ENCODE measurements around the gene EPS8L1. TPM values are rescaled to one million over a fixed set of nuclear protein-coding genes. Genes with fewer than 3 reads are reported as not detected.

The EPS8L1 gene
- total RNA-seq, 1 donor from 2014 or later = 0.88 TPM

DNA sequence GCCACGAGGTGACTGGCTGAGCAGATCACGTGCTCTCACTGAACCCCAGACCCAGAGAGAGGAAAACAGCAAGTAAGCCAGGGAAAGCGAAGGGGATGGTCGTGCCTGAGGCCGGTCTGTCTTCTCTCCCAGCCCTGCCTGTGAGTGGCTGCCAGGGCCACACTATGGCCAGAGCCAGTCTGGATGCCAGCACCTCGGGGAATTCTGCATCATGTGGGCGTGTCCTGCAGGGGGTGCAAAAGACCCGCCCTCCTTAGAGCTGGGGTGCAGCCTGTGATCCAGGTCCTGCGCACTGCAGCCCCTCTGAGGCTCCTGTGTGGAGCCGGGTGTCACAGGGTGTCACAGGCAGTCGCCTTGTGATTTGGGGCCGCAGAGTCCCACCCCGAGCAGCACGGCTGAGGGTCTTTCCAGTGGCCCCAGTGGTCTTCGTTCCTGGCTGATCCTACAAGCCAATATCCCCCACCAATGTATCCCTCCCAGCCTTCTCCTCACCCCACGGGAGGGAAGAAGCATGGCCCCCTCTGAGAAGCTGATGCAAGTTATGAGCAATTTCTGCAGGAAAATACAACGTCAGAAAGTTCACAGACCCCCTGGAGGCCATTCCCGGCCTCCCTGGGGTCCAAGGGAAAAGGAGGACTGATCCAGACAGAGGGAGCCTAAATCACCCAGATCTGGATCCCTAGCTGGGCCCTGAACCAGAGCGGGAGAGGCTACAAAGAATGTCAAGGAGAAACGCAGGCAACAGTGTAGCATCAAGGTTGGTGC is 34.0 kb downstream of the EPS8L1 start:
- Histone ChIP-seq H3K27me3 (ENCODE audit: low read depth) (no peaks in the 10 kb centered on the region), H3K4me1 (peaks cover 41% of the 10 kb centered on the region), H3K36me3 (peaks cover 48% of the 10 kb centered on the region), H3K27ac (replicated peaks) (peak overlapping the region; percentile 40), H3K4me3 (no peak overlapping the region), H3K9me3 (replicated peaks) (no peaks in the 10 kb centered on the region)
- DNase-seq = no peak
- TF ChIP-seq, protein P1, sequence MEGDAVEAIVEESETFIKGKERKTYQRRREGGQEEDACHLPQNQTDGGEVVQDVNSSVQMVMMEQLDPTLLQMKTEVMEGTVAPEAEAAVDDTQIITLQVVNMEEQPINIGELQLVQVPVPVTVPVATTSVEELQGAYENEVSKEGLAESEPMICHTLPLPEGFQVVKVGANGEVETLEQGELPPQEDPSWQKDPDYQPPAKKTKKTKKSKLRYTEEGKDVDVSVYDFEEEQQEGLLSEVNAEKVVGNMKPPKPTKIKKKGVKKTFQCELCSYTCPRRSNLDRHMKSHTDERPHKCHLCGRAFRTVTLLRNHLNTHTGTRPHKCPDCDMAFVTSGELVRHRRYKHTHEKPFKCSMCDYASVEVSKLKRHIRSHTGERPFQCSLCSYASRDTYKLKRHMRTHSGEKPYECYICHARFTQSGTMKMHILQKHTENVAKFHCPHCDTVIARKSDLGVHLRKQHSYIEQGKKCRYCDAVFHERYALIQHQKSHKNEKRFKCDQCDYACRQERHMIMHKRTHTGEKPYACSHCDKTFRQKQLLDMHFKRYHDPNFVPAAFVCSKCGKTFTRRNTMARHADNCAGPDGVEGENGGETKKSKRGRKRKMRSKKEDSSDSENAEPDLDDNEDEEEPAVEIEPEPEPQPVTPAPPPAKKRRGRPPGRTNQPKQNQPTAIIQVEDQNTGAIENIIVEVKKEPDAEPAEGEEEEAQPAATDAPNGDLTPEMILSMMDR (IDR thresholded peaks at IDR 0.05; ENCODE audit: borderline replicate concordance) = no peak
- intact Hi-C loops (cut with micrococcal nuclease) = no loop called here

GRCh38 chr19:55111238-55111831 is 35.7 kb downstream of the EPS8L1 start:
- peaks cover 57% of the 10 kb centered on the region for H3K4me1 ChIP-seq
- H3K4me3 ChIP-seq = no peak overlapping the region
- intact Hi-C loops (cut with micrococcal nuclease) = no loop called here
- TF ChIP-seq, protein P1 (IDR thresholded peaks at IDR 0.05; ENCODE audit: borderline replicate concordance) = no peak
- no peaks in the 10 kb centered on the region for H3K27me3 ChIP-seq (ENCODE audit: low read depth)
- H3K36me3 ChIP-seq = peaks cover 42% of the 10 kb centered on the region
- H3K27ac ChIP-seq (replicated peaks) = peak overlapping the region; percentile 95
- DNase-seq = no peak
- H3K9me3 ChIP-seq (replicated peaks) = no peaks in the 10 kb centered on the region

DNA sequence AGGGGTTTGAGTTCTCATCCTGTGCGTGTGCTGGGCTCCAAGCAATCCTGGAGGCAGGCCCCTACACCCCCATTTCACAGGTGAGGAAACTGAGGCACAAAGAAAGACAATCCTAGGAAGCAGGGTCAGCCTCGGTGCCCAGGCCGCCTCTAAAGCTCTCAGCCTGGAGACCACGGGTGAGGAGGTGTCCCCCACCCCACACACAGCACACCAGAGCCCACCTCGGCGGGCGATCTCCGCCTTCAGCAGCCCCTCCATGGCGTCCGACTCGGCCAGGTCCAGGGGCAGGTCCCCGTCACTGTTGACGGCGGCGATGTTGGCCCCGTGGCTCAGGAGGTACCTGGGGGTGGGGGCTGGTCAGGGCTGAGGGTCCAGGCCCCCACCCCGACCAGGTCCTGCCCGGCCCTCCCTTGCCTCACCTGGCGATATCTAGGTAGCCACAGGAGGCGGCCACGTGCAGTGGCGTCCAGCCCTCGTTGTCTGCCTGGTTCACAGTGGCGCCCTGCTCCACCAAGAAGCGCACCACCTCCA is 36.6 kb downstream of the EPS8L1 start:
- Histone ChIP-seq H3K4me1 (peaks cover 64% of the 10 kb centered on the region), H3K9me3 (replicated peaks) (no peaks in the 10 kb centered on the region), H3K36me3 (peaks cover 32% of the 10 kb centered on the region), H3K27me3 (ENCODE audit: low read depth) (no peaks in the 10 kb centered on the region), H3K4me3 (peak overlapping the region; percentile 98), H3K27ac (replicated peaks) (peak overlapping the region; percentile 95)
- TF ChIP-seq, protein P1 (IDR thresholded peaks at IDR 0.05; ENCODE audit: borderline replicate concordance) = no peak
- DNase-seq = no peak
- intact Hi-C loops (cut with micrococcal nuclease) = no loop called here

DNA sequence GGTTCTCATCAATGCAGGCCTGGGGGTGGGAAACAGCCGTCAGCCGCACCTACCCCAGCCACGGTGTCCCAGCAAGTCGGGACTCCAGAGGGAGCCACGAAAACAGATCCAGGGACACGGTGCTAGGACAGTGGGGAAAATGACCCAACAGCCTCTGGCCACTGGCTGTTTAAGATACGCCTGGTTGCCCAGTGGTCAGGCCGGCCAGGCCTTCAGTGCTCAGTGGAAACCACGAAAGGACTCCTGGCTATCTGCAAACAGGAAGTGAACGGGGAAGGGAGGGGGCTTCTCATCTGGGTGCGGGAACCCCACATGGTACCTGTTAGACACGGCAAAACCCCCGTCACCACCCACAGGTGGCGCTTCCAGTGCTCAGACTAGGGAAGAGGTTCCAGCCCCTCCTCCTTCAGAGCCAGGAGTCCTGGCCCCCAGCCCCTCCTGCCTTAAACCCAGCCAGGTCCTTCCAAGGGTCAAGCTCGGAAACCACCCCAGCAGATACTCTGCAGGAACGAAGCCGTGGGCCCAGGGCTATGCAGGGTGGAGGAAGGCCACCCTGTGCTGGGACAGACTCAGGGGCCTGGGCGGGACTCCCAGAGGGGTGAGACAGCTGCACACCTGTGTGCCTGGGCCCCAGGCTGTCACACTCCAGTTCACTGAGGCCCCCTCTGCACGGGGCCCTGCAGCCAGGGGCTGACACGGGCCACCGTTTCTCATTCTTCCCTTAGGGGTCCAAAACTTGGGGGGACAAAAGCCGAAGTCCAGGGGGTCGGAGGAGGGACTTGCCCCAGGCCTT is 37.3 kb downstream of the EPS8L1 start:
- peak overlapping the region; percentile 95 for H3K27ac ChIP-seq (replicated peaks)
- intact Hi-C loops (cut with micrococcal nuclease) = no loop called here
- H3K4me1 ChIP-seq = peaks cover 66% of the 10 kb centered on the region

More for the DNA sequence above, 37.3 kb downstream of the EPS8L1 start:
- H3K4me3 ChIP-seq = peak overlapping the region; percentile 98
- H3K9me3 ChIP-seq (replicated peaks) = no peaks in the 10 kb centered on the region
- H3K27me3 ChIP-seq (ENCODE audit: low read depth) = no peaks in the 10 kb centered on the region
- no peak for DNase-seq
- peaks cover 32% of the 10 kb centered on the region for H3K36me3 ChIP-seq
- TF ChIP-seq, protein P1 (IDR thresholded peaks at IDR 0.05; ENCODE audit: borderline replicate concordance) = peak; percentile 23

Measured in left ventricle myocardium inferior (tissue), 1 donor.